H1 (cell line): ENCODE measurements around the gene ALLC. TPM values are rescaled to one million over a fixed set of nuclear protein-coding genes. Genes with fewer than 3 reads are reported as not detected.

Experiments
- RNF2 ChIP-seq: fragments of 200-900, 300-1000 bp; sonication (generic); IDR thresholded peaks from 2 replicates; pipeline ENCODE4 v1.7.1; 2016; ENCODE audit warnings: borderline replicate concordance, low read depth, mild to moderate bottlenecking, antibody characterized with exemption, low read length; ENCODE audit not compliant: poor library complexity, severe bottlenecking; ENCODE audit errors: missing control alignments
- polyA plus RNA-seq, 7 experiments: library from polyadenylated mRNA; depleted of rRNA in 3 of 7; stranded (reverse) in 5 of 7; unstranded in 2 of 7; fragments of >200 nt in 5 of 7; fragments of 200-250 nt in 2 of 7; gene quantifications; 1 replicate in 5 of 7; 2 replicates in 1 of 7; 4 replicates in 1 of 7; pipeline versions ENCODE4 v1.2.1 to v1.2.3, GENCODE V29; 2011 to 2013; ENCODE audit warnings: missing spikeins in 2 of 7, mixed read lengths in 2 of 7
- total RNA-seq: library from RNA; stranded (reverse); fragmentation: NEBNext Ultra II Directional; extraction: Animal tissue kit (Norgen Biotek cat#: 25700); gene quantifications from 2 replicates; pipeline ENCODE4 v1.2.1, GENCODE V29; 2021
- TF ChIP-seq, protein P1 (sequence below): IDR thresholded peaks from 2 replicates; pipeline ENCODE4 v1.6.1; 2012; ENCODE audit warnings: low read length, inconsistent platforms

The ALLC gene
- total and polyA plus RNA-seq, 2 of the 8 experiments (the other 6 are each of a cell fraction or from before 2014, with no cell fraction given) = not detected

DNA sequence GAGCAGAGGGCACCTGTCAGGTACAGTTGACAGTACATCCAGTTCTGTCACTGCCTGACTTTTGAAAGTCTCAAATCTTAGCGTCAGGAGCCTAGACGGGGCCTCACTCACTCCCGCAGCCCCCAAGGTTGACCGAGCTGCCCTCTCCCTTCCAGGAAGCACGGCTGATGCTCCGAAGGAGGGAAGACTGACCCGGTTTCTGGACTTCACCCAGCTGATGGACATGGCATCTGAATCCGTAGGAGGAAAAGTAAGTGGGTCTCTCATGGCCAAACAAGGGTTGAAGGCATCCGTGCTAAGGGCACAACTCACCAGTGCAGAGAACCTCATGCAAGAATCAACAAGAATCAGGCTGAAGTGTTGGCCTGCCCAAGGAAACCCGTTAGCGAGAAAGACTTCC lies 12.9 kb downstream of the ALLC start (continued):
- TF ChIP-seq, protein P1, sequence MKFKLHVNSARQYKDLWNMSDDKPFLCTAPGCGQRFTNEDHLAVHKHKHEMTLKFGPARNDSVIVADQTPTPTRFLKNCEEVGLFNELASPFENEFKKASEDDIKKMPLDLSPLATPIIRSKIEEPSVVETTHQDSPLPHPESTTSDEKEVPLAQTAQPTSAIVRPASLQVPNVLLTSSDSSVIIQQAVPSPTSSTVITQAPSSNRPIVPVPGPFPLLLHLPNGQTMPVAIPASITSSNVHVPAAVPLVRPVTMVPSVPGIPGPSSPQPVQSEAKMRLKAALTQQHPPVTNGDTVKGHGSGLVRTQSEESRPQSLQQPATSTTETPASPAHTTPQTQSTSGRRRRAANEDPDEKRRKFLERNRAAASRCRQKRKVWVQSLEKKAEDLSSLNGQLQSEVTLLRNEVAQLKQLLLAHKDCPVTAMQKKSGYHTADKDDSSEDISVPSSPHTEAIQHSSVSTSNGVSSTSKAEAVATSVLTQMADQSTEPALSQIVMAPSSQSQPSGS = no peak
- TF ChIP-seq RNF2 = no peak
- TF ChIP-seq, all 59 proteins: peak for 0
